HL-60 (cell line): ENCODE results near the gene INTS12.

ENCODE experiments used
- CTCF ChIP-seq: IDR thresholded peaks from one replicate; pipeline ENCODE4 v1.5.1; 2011; ENCODE audit warnings: low read length, control low read depth, inconsistent platforms; ENCODE audit not compliant: insufficient read depth
- REST ChIP-seq: IDR thresholded peaks from 2 replicates; pipeline ENCODE4 v1.6.1; 2012; ENCODE audit warnings: low read depth; ENCODE audit not compliant: insufficient replicate concordance

- TF ChIP-seq REST, result no peak
- no peak for TF ChIP-seq CTCF
Observed at GRCh38 chr4:105714932-105715331, 6.4 kb upstream of the INTS12 start.
